H1 (cell line): ENCODE results near the gene PALS2. TPM values are rescaled to one million over a fixed set of nuclear protein-coding genes. Genes with fewer than 3 reads are reported as not detected.

Source experiments
- CTCF ChIA-PET: fragments of 300-600 bp; sonication (Branson Sonifier 250); formaldehyde crosslinking; loops from one replicate; lab custom pipeline; 2021; ENCODE audit not compliant: partially characterized antibody; lab: Charles Lee
- POLR2A ChIA-PET: fragments of 300-600 bp; sonication (Branson Sonifier 250); formaldehyde crosslinking; loops from one replicate; lab custom pipeline; 2021; ENCODE audit warnings: inconsistent platforms; ENCODE audit not compliant: partially characterized antibody; lab: Charles Lee
- DNase-seq, 2 experiments: peaks; one replicate each; pipeline versions ENCODE4 v3.0.0 to v3.0.0-alpha.2; 2010 to 2022; ENCODE audit warnings: low spot score in 2 of 2, low read depth in 1 of 2, mixed read lengths in 1 of 2
- FAIRE-seq: peaks from 2 replicates; lab custom pipeline; 2011; peaks lifted over from hg19 to GRCh38; lab: Jason Lieb, UNC
- H2AFZ ChIP-seq: 2 replicates; pipeline ENCODE4 v1.8.1; 2012; ENCODE audit warnings: low read length, inconsistent platforms
- H2AK5ac ChIP-seq: 2 replicates; pipeline ENCODE4 v1.6.1; 2013; ENCODE audit warnings: low read depth, low read length
- H2BK120ac ChIP-seq: replicated peaks from 2 replicates; pipeline ENCODE3; 2013; ENCODE audit warnings: low read depth, low read length, inconsistent platforms
- H2BK12ac ChIP-seq: 2 replicates; pipeline ENCODE4 v1.6.1; 2013; ENCODE audit warnings: low read depth, low read length
- H2BK15ac ChIP-seq: 2 replicates; pipeline ENCODE4 v1.6.1; 2013; ENCODE audit warnings: low read length
- H2BK20ac ChIP-seq: 2 replicates; pipeline ENCODE4 v1.6.1; 2013; ENCODE audit warnings: low read length
- H2BK5ac ChIP-seq: 2 replicates; pipeline ENCODE4 v1.6.1; 2013; ENCODE audit warnings: low read depth, low read length
- H3K14ac ChIP-seq: 2 replicates; pipeline ENCODE4 v1.6.1; 2013; ENCODE audit warnings: inconsistent platforms; ENCODE audit not compliant: insufficient read length
- H3K18ac ChIP-seq: 2 replicates; pipeline ENCODE4 v1.6.1; 2013; ENCODE audit warnings: low read length; ENCODE audit errors: extremely low read depth
- H3K23ac ChIP-seq: 2 replicates; pipeline ENCODE4 v1.6.1; 2013; ENCODE audit warnings: inconsistent platforms; ENCODE audit not compliant: insufficient read length
- H3K23me2 ChIP-seq: 2 replicates; pipeline ENCODE4 v1.6.1; 2013; ENCODE audit warnings: low read depth, low read length
- H3K27ac ChIP-seq: 2 replicates; pipeline ENCODE4 v1.6.1; 2011; ENCODE audit warnings: low read depth, low read length, inconsistent platforms
- H3K27me3 ChIP-seq, 4 experiments: replicated peaks in 1 of 4; 1 replicate in 1 of 4; 2 replicates in 3 of 4; pipeline versions ENCODE4 v1.6.1 to v1.8.1; 2011 to 2013; ENCODE audit warnings: low read length in 3 of 4, mild to moderate bottlenecking in 3 of 4, inconsistent platforms in 2 of 4, mixed read lengths in 2 of 4, moderate library complexity in 1 of 4; ENCODE audit not compliant: control insufficient read depth in 3 of 4, insufficient read depth in 3 of 4; ENCODE audit errors: extremely low read depth in 1 of 4
- H3K36me3 ChIP-seq, 4 experiments: 2 replicates each; pipeline versions ENCODE4 v1.6.1 to v1.8.1; 2011 to 2013; ENCODE audit warnings: mild to moderate bottlenecking in 4 of 4, low read length in 3 of 4, moderate library complexity in 2 of 4, control low read depth in 1 of 4, inconsistent platforms in 1 of 4; ENCODE audit not compliant: insufficient read depth in 4 of 4, control insufficient read depth in 2 of 4
- H3K4ac ChIP-seq: replicated peaks from 2 replicates; pipeline ENCODE3; 2013; ENCODE audit warnings: low read length, low read depth, mixed read lengths, inconsistent platforms; ENCODE audit not compliant: insufficient read length
- H3K4me1 ChIP-seq, 4 experiments: replicated peaks in 1 of 4; 1 replicate in 1 of 4; 2 replicates in 3 of 4; pipeline versions ENCODE4 v1.6.1 to v1.8.1; 2011 to 2013; ENCODE audit warnings: low read length in 3 of 4, inconsistent platforms in 2 of 4, mixed read lengths in 1 of 4; ENCODE audit not compliant: insufficient read depth in 4 of 4, control insufficient read depth in 3 of 4
- H3K4me2 ChIP-seq, 2 experiments: 2 replicates each; pipeline versions ENCODE4 v1.6.1 to v1.8.1; 2011 to 2013; ENCODE audit warnings: low read depth in 2 of 2, low read length in 2 of 2, control low read depth in 1 of 2, inconsistent platforms in 1 of 2, mild to moderate bottlenecking in 1 of 2; ENCODE audit not compliant: insufficient read depth in 1 of 2
- H3K4me3 ChIP-seq, 4 experiments: fragments of 200-600, 300-600 bp in 1 of 4; sonication (generic), shearing (Covaris generic), sonication (Bioruptor Twin) in 1 of 4; 2 replicates each; pipeline versions ENCODE4 v1.5.1 to v1.8.1; 2011 to 2016; ENCODE audit warnings: low read length in 4 of 4, low read depth in 3 of 4, control low read depth in 2 of 4, inconsistent platforms in 2 of 4, mild to moderate bottlenecking in 2 of 4, mixed read lengths in 1 of 4, moderate library complexity in 1 of 4; ENCODE audit not compliant: insufficient read depth in 2 of 4; ENCODE audit errors: extremely low read depth in 1 of 4
- H3K56ac ChIP-seq: replicated peaks from 2 replicates; pipeline ENCODE3; 2013; ENCODE audit warnings: low read depth, mild to moderate bottlenecking, mixed read lengths, low read length, inconsistent platforms; ENCODE audit not compliant: insufficient read length
- H3K79me1 ChIP-seq: 2 replicates; pipeline ENCODE4 v1.6.1; 2013; ENCODE audit warnings: low read depth, low read length, control low read depth
- H3K79me2 ChIP-seq, 2 experiments: 2 replicates each; pipeline versions ENCODE4 v1.6.1 to v1.8.1; 2012 to 2013; ENCODE audit warnings: low read length in 2 of 2, mild to moderate bottlenecking in 2 of 2, inconsistent platforms in 1 of 2; ENCODE audit not compliant: insufficient read depth in 2 of 2, control insufficient read depth in 1 of 2
- H3K9ac ChIP-seq, 4 experiments: replicated peaks in 1 of 4; 1 replicate in 1 of 4; 2 replicates in 3 of 4; pipeline versions ENCODE4 v1.6.1 to v1.8.1; 2011 to 2013; ENCODE audit warnings: low read depth in 3 of 4, low read length in 3 of 4, control low read depth in 2 of 4, mild to moderate bottlenecking in 2 of 4, moderate library complexity in 2 of 4, inconsistent platforms in 1 of 4; ENCODE audit errors: extremely low read depth in 1 of 4
- H3K9me3 ChIP-seq, 2 experiments: 2 replicates each; pipeline versions ENCODE4 v1.6.1 to v1.8.1; 2012 to 2013; ENCODE audit warnings: mild to moderate bottlenecking in 2 of 2, moderate library complexity in 2 of 2, control low read depth in 1 of 2, inconsistent platforms in 1 of 2, low read depth in 1 of 2, low read length in 1 of 2, mixed read lengths in 1 of 2; ENCODE audit not compliant: insufficient read depth in 2 of 2
- H4K20me1 ChIP-seq, 2 experiments: replicated peaks in 1 of 2; 2 replicates each; pipeline versions ENCODE3 to v1.8.1; 2011 to 2013; ENCODE audit warnings: inconsistent platforms in 2 of 2, low read length in 2 of 2, mild to moderate bottlenecking in 1 of 2; ENCODE audit not compliant: insufficient read depth in 2 of 2, control insufficient read depth in 1 of 2
- H4K5ac ChIP-seq: 2 replicates; pipeline ENCODE4 v1.6.1; 2013; ENCODE audit warnings: low read length, low read depth, mixed read lengths, inconsistent platforms; ENCODE audit not compliant: insufficient read length
- H4K8ac ChIP-seq: 2 replicates; pipeline ENCODE4 v1.8.0; 2013; ENCODE audit warnings: mild to moderate bottlenecking, moderate library complexity, low read length, inconsistent platforms; ENCODE audit not compliant: insufficient read depth; ENCODE audit errors: extremely low read depth
- H4K91ac ChIP-seq: replicated peaks from 2 replicates; pipeline ENCODE3; 2013; ENCODE audit warnings: low read length, mixed read lengths, inconsistent platforms; ENCODE audit not compliant: insufficient read length
- BCL11A ChIP-seq, 2 experiments: IDR thresholded peaks; one replicate each; pipeline ENCODE4 v1.6.1; 2011; ENCODE audit warnings: low read depth in 2 of 2, low read length in 2 of 2, mild to moderate bottlenecking in 2 of 2
- BRCA1 ChIP-seq: IDR thresholded peaks from 2 replicates; pipeline ENCODE4 v1.6.1; 2012; ENCODE audit warnings: low read depth, low read length, improper control_type of control experiment
- CEBPB ChIP-seq: IDR thresholded peaks from 2 replicates; pipeline ENCODE4 v1.6.1; 2012; ENCODE audit warnings: low read depth, low read length
- CHD2 ChIP-seq: IDR thresholded peaks from 2 replicates; pipeline ENCODE4 v1.6.1; 2012; ENCODE audit warnings: low read length, improper control_type of control experiment
- EP300 ChIP-seq, 2 experiments: IDR thresholded peaks; 1 replicate in 1 of 2; 2 replicates in 1 of 2; pipeline ENCODE4 v1.6.1; 2011 to 2012; ENCODE audit warnings: low read depth in 2 of 2, low read length in 2 of 2, mild to moderate bottlenecking in 2 of 2, borderline replicate concordance in 1 of 2, inconsistent platforms in 1 of 2, moderate library complexity in 1 of 2
- GTF2F1 ChIP-seq: IDR thresholded peaks from 2 replicates; pipeline ENCODE4 v1.6.1; 2012; ENCODE audit warnings: low read depth, low read length, improper control_type of control experiment, borderline replicate concordance
- HDAC2 ChIP-seq, 2 experiments: fragments of 300-600 bp in 1 of 2; sonication (generic) in 1 of 2; IDR thresholded peaks; 2 replicates each; pipeline ENCODE4 v1.6.1; 2011 to 2012; ENCODE audit warnings: low read depth in 2 of 2, low read length in 2 of 2, mild to moderate bottlenecking in 2 of 2, moderate library complexity in 2 of 2, borderline replicate concordance in 1 of 2, inconsistent platforms in 1 of 2
- HDAC6 ChIP-seq: IDR thresholded peaks from one replicate; pipeline ENCODE4 v1.7.1; 2012; ENCODE audit warnings: low read depth, mild to moderate bottlenecking, inconsistent platforms, low read length, moderate library complexity
- SP2 ChIP-seq: IDR thresholded peaks from 2 replicates; pipeline ENCODE4 v1.6.1; 2012; ENCODE audit warnings: mild to moderate bottlenecking, low read length, inconsistent platforms
- SUZ12 ChIP-seq: fragments of 200-600 bp; sonication (generic); IDR thresholded peaks from 2 replicates; pipeline ENCODE4 v1.6.1; 2012; ENCODE audit warnings: mild to moderate bottlenecking, inconsistent platforms, low read length, moderate library complexity, mixed read lengths
- TAF1 ChIP-seq: IDR thresholded peaks from 2 replicates; pipeline ENCODE4 v1.6.1; 2011; ENCODE audit warnings: mild to moderate bottlenecking, low read depth, low read length
- TAF7 ChIP-seq: optimal IDR thresholded peaks from 2 replicates; pipeline ENCODE3; 2011; ENCODE audit warnings: low read depth, mild to moderate bottlenecking, inconsistent platforms, low read length, moderate library complexity, borderline replicate concordance
- TBP ChIP-seq: IDR thresholded peaks from 2 replicates; pipeline ENCODE4 v1.6.1; 2011; ENCODE audit warnings: low read depth, low read length, improper control_type of control experiment
- TCF12 ChIP-seq: IDR thresholded peaks from 2 replicates; pipeline ENCODE4 v1.6.1; 2011; ENCODE audit warnings: low read depth, mild to moderate bottlenecking, low read length
- polyA plus RNA-seq, 7 experiments: library from polyadenylated mRNA; depleted of rRNA in 3 of 7; stranded (reverse) in 5 of 7; unstranded in 2 of 7; fragments of >200 nt in 5 of 7; fragments of 200-250 nt in 2 of 7; gene quantifications; 1 replicate in 5 of 7; 2 replicates in 1 of 7; 4 replicates in 1 of 7; pipeline versions ENCODE4 v1.2.1 to v1.2.3, GENCODE V29; 2011 to 2013; ENCODE audit warnings: missing spikeins in 2 of 7, mixed read lengths in 2 of 7
- total RNA-seq: library from RNA; stranded (reverse); fragmentation: NEBNext Ultra II Directional; extraction: Animal tissue kit (Norgen Biotek cat#: 25700); gene quantifications from 2 replicates; pipeline ENCODE4 v1.2.1, GENCODE V29; 2021
- TF ChIP-seq, protein P1 (sequence below): IDR thresholded peaks from 2 replicates; pipeline ENCODE4 v1.6.1; 2012; ENCODE audit warnings: inconsistent platforms

PALS2 gene
- total and polyA plus RNA-seq, 2 of the 8 experiments (the other 6 are each of a cell fraction or from before 2014, with no cell fraction given) = 10.4 to 98.3 TPM

DNA sequence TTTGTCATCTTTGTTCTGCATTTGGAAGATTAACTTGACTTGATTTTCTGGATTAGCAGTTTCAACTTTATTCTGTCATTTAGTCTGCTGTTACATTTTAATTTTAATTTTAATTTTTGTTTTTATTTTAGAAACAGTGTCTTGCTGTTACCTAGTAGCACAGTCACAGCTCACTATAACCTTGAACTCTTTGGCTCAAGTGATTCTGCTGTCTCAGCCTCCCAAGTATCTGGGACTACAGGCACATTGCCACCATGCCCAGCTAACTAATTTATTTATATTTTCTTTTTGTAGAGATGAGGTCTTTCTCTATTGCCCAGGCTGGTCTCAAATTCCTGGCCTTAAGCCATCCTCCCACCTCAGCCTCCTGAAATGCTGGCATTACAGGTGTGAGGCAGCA lies 35.3 kb downstream of the PALS2 start:
- Histone ChIP-seq H3K79me1 (0 out of 2 replicates have a peak, but pooled peaks cover 4% of the 10 kb centered on the region), H2BK20ac (no peak overlapping the region), H3K14ac (no peak overlapping the region), H3K4me2 (peak overlapping the region in 1 of 2 experiments; percentile 64; a peak in 1 of 4 replicates), H2AFZ (no peak overlapping the region), H3K36me3 (no peaks in the 10 kb centered on the region), H3K9me3 (no peaks in the 10 kb centered on the region), H2AK5ac (no peak overlapping the region), H3K27ac (no peak overlapping the region), H3K23me2 (no peaks in the 10 kb centered on the region), H4K91ac (no peak overlapping the region), H2BK12ac (no peak overlapping the region), H3K79me2 (peaks cover 0 to 100% of the 10 kb centered on the region in 2 experiments; a peak in 2 of 4 replicates), H2BK15ac (no peak overlapping the region), H3K4ac (no peak overlapping the region), H3K4me3 (no peak overlapping the region), H3K23ac (no peak overlapping the region), H2BK5ac (no peak overlapping the region), H2BK120ac (no peak overlapping the region), H3K4me1 (peaks cover 2 to 11% (median 6%) of the 10 kb centered on the region in 4 experiments; a peak in 6 of 7 replicates), H4K8ac (no peak overlapping the region), H4K20me1 (peaks cover 0 to 3% of the 10 kb centered on the region in 2 experiments), H3K27me3 (no peaks in the 10 kb centered on the region), H4K5ac (no peak overlapping the region), H3K9ac (no peak overlapping the region), H3K56ac (no peak overlapping the region), H3K18ac (no peak overlapping the region)
- FAIRE-seq = no peak
- no peak for DNase-seq
- ChIA-PET CTCF (no interaction called here), POLR2A (interaction anchor here (0.7 kb wide), 1 partner anchor 10 kb away, joined by 3 read pairs; no protein-coding TSS in a partner anchor)
- no peak for TF ChIP-seq TAF1
- TF ChIP-seq HDAC2 (IDR thresholded peaks at IDR 0.05; ENCODE audit: borderline replicate concordance in 1 of 2, low read depth in 2 of 2, low read length in 2 of 2) = no peak
- TF ChIP-seq BRCA1 = no peak
- TF ChIP-seq HDAC6 = no peak
- TF ChIP-seq TCF12 = no peak
- no peak for TF ChIP-seq GTF2F1
- TF ChIP-seq TAF7 = no peak
- no peak for TF ChIP-seq SUZ12
- no peak for TF ChIP-seq TBP
- no peak for TF ChIP-seq SP2
- TF ChIP-seq, protein P1, sequence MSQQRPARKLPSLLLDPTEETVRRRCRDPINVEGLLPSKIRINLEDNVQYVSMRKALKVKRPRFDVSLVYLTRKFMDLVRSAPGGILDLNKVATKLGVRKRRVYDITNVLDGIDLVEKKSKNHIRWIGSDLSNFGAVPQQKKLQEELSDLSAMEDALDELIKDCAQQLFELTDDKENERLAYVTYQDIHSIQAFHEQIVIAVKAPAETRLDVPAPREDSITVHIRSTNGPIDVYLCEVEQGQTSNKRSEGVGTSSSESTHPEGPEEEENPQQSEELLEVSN = no peak
- TF ChIP-seq BCL11A (IDR thresholded peaks at IDR 0.05; ENCODE audit: low read depth in 2 of 2, low read length in 2 of 2) = no peak
- TF ChIP-seq EP300 (IDR thresholded peaks at IDR 0.05; ENCODE audit: borderline replicate concordance in 1 of 2, low read depth in 2 of 2, low read length in 2 of 2) = no peak
- no peak for TF ChIP-seq CEBPB
- no peak for TF ChIP-seq CHD2
